Lower leg skin (tissue), 3 donors: ENCODE results near the gene ACTN3.

Source experiments
- POLR2A ChIP-seq, 2 donors: fragments of 450-650 bp; IDR thresholded peaks; one replicate each; pipeline ENCODE4 v1.6.1; 2016 to 2017; ENCODE audit warnings: antibody characterized with exemption in 2 of 2, mild to moderate bottlenecking in 1 of 2, moderate library complexity in 1 of 2
- TF ChIP-seq, protein P1 (sequence below), 3 donors: fragments of 450-650 bp; IDR thresholded peaks; one replicate each; pipeline ENCODE4 v1.5.1; 2016; ENCODE audit warnings: antibody characterized with exemption in 3 of 3, mild to moderate bottlenecking in 3 of 3, moderate library complexity in 2 of 3

DNA sequence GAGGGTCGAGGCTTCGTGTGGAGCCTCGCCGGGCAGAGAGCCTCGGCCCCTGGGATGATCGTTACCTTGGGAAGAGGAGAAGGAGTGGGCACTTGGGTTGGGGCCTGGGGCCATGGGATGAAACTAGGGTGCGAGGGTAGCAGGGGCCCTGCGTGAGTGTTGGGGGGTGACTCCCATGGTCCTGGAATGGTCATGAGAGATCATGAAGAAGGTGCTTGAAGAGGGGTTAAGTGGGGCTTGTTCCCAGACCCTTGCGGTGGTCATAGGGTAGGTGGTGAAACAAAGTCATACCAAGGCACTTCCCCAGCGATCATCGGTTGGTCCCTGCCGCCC, 46.6 kb downstream of the ACTN3 start:
- TF ChIP-seq, protein P1, sequence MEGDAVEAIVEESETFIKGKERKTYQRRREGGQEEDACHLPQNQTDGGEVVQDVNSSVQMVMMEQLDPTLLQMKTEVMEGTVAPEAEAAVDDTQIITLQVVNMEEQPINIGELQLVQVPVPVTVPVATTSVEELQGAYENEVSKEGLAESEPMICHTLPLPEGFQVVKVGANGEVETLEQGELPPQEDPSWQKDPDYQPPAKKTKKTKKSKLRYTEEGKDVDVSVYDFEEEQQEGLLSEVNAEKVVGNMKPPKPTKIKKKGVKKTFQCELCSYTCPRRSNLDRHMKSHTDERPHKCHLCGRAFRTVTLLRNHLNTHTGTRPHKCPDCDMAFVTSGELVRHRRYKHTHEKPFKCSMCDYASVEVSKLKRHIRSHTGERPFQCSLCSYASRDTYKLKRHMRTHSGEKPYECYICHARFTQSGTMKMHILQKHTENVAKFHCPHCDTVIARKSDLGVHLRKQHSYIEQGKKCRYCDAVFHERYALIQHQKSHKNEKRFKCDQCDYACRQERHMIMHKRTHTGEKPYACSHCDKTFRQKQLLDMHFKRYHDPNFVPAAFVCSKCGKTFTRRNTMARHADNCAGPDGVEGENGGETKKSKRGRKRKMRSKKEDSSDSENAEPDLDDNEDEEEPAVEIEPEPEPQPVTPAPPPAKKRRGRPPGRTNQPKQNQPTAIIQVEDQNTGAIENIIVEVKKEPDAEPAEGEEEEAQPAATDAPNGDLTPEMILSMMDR (IDR thresholded peaks at IDR 0.05), result no peak
- no peak for TF ChIP-seq POLR2A (IDR thresholded peaks at IDR 0.05)
